HG03457 (cell line): ENCODE measurements around the gene RUNX2.

Experiments
- ATAC-seq: cut with Tn5 transposase; IDR thresholded peaks from one replicate; pipeline ENCODE4 v1.9.1; 2021; ENCODE audit warnings: moderate number of reproducible peaks; ENCODE audit not compliant: unreplicated experiment

Gene RUNX2

DNA sequence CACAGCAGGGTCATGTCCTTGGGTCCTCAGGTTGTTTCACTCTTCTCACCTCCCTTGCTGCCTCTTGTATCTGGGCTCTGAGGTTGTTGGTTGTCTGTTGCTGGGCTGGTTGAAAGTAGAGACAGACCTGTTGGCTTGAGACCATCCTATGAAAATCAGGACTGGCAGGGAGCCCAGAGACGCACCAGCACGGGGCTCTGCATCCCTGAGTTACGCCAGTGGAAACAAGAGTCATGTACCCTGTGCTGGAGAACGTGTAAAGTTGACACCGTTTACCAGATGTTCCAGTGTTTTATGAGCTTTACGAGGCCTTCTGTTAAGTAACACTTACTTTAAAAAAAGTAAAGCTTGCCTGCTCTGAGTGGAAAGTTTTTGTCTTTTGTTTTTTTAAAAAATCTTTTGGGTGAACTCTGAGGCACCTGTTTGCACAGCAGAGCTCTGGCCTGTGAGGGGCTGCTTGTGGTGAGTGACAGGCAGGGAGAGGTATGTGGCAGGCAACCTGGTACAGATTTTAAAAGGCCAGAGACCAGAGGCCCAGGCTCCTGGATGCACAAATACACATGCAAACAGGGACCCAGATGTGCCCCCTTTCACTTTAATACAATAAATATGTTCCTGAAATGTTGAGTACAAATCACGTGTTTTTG lies 309.6 kb downstream of the RUNX2 start:
- ATAC-seq, result no peak

DNA sequence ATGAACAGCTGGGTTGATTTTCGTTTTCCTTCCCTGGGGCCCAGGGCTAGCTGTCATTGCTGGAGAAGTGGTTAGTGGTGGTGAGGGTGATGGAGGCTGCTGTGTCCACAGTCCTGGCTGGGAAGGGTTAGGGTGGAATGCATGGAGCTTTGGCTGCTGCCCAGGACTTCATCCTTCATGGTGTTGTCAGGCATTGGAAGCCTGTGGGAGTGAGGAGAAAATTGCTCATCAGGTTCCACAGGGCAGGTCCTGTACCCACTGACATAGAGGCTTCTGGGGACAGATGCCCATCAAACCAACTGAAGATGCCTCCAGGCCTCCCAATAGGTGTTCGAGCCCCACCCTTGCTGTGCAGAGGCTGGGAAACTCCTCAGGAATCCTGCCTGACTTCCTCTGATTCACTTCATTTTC lies 312.0 kb downstream of the RUNX2 start:
- no peak for ATAC-seq

DNA sequence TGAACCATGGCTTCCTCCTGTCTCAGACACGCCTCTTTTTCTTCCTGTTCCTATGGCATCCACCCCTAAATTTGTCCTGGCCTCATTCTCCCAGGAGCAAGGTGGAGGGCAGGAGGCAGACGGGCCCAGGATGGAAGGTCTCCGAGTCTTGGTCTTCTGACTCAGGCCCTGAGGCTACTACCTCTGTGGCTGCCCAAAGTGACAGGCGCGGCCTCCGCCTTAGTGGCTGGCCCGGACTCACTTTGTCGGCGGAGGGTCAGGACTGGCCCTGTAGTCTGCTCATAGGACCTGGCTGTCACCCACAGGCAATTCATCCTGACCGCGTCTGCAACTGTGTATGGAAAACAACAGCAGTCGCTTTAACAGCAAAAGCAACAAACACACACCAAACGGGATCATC lies 312.7 kb downstream of the RUNX2 start:
- no peak for ATAC-seq

DNA sequence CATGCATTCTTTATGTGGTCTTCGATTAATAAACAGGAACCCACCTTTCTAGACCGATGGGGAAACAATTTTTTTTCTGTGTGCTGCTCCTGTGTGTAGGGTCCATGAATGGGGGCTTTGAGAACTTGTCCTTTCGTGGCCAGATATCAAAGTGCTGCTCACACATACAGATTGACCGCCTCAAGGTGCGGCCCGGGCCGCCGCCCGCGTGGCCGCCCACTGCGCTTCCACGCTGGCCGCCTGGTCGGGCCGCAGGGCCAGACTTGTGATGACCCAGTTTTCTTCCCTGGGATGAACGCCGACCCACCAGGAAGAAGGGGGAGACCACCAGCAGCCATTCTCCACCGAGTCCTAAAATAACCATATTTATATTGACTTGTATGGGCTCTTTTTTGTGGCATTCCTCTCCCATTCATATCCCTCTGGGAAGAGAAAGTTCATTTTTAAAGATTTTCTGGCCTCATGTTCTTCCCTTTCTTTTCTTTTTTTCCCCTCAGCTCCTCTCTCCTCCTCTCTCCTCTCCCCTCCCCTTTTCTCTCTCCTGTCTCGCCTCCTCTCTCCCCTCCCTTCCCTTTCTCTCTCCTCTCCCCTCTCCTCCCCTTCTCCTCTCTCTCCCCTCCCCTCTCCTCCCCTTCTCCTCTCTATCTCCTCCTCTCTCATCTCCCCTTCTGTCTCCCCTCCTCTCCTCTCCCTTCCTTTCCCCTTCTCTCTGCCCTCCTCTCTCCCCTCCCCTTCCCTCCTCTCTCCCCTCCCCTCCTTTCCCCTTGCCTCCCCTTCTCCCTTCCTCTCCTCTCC lies 314.4 kb downstream of the RUNX2 start:
- no peak for ATAC-seq

DNA sequence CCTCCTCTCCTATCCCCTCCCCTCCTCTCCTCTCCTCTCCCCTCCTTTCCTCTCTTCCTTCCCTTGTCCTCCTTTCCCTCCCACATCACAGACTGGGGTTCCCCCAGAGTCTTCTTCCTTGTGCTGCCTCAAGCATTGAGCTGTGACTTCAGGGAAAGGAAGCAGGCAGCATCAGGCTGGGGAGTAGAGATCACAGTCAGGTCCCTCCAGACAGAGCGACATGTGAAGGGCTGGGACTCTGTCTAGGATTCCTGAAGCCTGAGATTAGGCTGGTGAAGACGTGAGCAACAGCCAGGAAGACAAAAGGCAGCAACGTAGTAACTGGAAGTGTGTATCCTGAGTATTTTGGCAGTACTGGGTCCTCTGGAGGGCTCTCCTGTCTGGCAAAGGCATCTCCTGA lies 315.0 kb downstream of the RUNX2 start:
- no peak for ATAC-seq

DNA sequence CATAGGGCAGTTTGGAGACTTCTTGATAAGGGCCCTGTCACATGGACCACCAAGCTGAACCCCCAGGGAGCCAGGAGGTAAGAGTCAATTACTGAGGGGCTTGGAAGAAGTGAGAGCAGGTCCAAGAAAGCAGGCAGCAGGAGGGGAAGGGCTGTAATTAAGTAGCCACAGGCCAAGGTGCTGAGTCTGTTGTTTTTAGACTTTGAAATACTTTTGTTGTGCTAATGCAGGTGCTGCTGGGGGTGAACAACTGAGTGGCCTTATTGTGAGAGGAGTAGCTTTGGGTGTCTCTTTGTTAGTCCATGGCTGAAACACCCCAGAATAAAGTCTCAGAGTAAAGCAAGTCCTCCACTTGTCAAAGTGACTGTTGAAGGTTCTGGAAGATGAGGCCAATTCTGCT lies 316.6 kb downstream of the RUNX2 start:
- no peak for ATAC-seq

DNA sequence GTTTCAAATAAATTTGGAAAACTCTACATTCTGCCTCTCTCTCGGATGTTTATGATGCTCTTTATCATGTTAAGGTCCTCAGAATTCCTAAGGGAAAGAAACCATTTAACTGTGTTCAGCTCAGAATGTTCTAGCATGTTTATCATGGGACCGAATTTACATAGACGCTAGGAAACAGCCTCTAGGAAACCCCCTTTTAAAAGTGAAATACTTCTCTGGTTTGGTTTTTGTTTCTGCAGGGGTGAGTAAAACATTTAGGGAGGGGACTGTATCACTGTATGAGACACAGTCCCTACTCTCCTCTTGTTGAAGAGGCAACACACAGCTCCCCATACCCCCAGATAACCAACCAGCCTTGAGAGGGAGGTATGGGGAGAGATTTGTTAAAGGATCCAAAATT lies 317.2 kb downstream of the RUNX2 start:
- ATAC-seq, result no peak

DNA sequence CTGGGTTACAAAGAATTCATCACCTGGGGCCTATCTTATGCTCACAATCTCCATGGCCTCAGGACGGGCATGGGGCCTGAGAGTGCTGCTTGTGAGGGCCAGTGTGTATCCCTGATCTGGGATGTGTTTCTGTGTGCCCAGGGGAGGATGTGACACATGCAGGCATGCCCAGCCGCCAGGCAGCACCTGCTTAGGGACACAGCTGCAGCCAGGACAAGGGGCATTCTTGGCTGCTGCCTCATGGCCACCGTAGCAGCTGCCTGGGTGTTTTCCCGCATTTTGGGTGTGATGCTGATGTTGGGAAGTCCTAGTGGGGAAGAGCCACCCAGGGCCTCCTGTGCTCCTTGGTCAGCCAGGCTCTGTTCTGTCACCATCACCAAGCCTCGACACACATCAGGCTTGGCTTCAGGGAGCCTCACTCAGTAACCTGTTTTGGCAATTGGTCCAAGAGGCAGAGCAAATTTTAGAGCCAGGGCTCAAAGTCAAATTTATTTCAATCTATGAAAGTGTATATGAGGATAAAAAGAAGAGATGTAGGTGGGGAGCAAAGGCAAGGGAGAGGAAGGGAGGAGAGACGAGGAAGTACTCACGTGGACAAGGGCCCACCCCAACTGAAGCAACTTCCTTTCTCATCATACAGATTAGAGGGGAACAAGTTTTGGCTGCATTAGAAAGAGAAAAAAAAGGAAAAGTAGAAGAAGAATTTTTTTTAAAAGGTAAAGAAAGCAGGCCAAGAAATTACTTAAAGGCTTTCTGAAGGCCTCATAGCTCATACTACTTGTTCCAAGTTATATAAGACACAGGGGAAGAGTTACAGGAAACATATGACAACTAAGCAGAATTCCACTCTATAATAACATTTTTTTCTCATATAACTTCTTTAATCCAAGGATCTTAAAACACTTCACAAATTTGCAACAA lies 319.5 kb downstream of the RUNX2 start:
- ATAC-seq, result no peak

DNA sequence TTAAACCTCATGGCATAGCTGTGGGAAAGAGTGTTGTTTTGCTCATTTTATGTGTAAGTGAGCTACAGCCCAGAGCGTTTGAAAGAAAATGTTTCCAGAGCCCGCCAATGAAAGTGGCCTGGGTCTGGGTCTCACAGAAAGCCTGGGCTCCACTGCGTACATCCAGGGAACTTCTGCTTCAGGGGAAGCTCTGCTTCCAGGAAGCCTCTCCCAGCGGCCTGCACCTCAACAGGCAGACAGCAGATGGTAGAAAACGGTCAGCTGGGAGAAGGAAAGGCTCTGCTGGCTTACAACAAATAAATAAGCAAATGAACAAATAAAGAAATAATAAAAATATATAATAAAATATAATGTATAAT lies 320.1 kb downstream of the RUNX2 start:
- no peak for ATAC-seq

DNA sequence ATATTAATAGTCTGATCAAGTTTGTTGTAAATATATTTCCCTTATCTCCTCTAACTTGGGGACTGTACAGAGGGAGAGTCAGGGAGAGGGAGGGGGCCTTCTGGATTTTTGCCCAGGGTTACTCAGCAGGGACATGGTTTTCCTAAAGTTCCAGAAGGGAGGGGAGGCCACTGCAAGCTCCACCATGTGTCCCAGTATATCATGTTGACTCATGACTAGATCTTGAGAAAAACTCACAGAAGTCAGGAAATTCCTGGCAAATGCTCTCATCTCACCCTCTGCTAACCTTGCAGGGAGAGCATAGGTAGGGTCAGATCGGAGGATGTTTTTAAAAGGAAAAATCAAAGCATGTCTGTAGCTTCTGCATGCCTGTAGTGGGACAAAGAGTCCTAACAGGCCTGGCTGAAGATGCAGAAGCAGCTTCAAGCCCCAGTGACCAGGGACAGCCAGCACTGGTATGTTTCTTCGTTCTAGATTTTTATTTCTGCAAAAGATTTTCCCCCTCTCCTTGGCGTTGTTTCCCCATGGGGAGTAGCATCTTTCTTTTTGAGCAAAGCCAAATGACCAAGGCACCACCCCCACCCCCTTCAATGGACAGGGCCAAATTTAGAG lies 322.5 kb downstream of the RUNX2 start:
- no peak for ATAC-seq

DNA sequence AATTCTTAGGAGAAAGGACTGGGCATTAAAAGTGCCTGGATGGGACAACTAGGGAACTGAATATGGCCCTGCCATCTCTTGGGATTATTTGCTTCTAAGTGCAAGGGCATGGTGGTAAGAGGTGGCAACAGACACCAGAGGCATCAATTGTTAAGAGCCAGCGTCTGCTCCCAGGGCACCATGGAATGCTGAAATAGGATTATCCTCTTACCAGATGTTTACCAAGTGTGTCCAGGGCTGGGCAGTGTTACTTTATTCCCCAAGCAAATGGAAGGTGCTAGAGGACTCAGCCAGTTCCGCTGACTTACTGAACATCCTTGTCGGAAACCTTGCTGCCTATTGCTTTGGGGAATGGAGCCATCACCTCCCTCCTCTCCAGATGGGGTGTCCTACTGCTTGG lies 323.2 kb downstream of the RUNX2 start:
- no peak for ATAC-seq

DNA sequence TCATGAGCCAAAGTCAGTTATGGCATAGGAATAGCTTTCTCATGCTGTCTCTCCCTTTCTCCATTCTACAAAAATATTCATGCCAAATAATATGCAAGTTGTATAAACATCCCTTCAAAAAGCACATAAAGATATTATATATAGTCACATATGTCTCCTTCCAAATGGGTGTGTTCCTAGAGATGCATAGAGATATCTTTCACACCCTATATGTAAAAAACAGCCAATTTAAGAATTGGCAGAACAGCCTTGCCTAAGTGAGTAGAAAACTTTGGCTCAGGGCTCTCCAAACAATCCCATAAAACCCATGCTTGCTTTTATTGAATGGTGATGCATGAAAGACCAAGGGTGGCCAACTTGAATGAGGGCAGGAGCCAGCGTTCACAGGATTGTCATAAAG lies 324.3 kb downstream of the RUNX2 start:
- ATAC-seq, result no peak

DNA sequence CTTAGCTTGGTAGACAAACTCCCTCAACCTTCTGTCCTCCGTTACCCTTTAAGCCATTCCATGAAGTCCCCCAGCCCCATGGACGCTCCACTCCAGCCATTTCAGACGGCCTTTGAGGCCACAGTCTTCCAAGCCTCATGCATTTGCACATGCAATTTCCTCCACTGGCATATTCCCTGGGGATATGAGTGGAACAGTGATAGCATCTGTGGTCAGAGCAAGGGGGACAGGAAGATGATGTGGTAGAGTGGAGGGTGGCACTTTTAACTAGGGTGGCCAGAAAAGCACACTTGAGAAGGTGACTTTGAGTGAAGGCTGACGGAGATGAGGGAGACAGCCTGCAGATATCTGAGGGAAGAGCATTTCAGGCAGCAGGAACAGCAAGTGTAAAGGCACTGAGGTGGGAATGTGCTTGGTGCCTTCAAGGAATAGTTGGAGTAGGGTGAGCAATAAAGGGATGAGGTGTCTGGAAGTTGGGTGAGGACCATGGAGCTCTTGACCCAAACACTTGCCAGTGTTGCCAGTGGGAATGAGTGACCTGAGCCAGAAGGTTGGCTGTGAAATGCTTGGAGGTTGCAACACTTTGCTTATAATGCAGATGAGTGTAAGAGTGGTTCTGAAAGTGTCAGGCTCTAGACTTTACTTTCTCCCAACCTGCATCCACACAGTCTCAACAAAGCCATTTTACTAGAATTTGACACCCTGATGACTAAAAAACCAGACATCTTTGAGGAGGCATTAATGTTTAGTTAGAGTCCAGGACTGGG lies 325.2 kb downstream of the RUNX2 start:
- no peak for ATAC-seq

DNA sequence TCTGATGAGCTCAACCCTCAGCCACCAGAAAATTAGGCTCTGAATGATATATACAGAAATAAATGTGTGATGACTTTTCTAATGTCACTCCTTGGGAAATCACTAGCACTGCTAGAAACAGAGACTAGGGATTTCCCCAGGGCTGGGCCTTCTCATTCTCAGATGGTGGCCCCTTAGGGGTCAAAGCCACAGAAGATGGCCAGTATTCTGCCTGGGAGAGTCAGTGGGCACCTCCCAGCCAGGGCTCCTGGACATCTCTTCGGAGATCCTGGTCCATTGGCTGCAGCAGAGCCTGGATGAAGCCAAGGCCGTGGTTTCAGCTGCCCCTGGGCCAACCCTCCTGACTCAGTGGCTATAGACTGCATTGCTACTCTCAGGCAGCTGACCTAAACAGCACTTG lies 326.5 kb downstream of the RUNX2 start:
- ATAC-seq, result no peak

DNA sequence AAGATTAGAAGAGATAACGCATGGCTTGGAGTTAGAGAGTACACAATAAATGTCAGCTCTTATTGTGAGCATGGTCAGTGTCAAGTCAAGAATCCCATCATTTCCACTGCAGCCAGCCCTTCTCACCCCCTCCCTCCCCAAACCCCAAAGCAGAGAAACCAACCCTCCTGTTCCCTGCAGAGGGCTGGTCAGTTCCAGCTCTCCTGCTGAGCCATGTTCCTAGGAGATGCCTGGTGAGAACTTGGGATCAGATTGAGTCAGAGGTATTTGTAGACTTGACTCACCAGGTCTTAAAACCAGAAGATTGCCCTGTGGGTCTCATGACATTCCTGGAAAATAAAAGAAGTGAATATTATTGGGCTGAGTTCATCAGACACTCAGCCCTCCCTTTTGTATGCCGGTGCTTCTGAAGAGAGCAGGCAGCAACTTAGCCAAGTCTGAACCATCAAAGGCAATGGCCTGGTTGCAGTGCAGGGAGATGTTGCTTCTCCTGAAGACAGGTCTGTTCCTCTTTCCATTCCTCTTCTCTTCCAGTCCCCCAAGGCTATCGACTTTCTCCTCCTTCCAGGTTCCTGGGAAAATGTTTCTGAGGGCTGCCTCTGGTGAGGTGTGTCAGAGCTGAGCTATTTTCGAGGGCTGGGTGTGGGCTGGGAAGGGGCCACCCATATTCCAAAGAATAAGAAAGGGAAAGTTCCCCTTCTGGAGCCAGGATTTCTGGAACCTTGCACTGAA lies 327.8 kb downstream of the RUNX2 start:
- no peak for ATAC-seq

DNA sequence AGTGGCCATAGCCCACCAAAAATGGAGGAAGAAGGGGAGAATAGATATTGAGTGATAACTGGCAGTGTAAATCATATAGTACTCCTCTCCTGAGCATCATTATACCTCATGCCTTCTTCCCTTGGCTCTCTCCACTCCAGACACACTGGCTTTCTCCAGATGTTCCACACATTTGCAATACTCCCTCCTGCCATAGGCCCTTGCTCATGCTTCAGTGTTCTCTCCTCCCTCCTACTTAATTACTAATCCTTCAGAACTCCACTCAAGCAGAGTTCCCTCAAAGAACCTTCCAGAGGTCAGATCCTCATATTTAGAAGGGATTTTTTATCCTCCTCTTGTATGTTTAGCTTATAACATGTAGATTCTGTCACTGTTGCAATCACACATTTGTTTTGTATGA lies 329.1 kb downstream of the RUNX2 start:
- no peak for ATAC-seq

DNA sequence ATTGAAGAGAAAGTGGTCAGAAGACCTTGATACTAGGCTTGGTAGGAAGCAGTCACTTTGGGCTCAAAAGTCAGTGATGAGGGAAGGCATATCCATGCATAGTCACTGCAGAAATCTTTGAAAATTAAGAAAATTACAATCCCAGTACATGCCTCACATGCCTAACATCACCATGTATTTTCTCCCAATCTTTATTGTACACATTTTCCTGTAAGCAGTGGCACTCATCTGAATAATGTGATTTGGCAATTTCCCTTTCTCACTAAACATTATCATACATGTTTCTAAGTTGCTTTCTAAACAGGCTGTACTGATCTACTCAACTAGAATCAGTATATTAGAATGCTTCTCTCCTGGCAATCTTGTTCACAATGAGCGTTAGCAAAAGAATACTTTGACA lies 330.3 kb downstream of the RUNX2 start:
- ATAC-seq, result no peak

DNA sequence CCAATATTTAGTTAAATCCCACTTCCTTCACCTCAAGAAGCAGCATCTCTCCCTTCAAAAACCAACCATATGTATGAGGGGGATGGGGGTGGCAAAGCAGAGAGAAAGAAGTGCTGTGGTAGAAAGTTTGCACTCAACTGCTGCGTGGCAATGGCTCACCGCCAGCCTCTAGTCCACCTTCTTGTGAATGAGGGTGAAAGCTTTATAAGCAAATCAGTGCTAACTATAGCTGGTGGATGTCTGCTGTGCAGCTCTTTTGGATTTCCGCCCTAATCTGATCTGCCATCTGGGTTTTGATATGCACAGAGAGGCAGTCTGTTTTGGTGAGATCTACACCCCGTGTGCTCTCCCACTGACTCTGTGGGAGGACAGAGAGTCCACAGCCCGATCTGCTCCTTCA lies 330.8 kb downstream of the RUNX2 start:
- ATAC-seq, result no peak

DNA sequence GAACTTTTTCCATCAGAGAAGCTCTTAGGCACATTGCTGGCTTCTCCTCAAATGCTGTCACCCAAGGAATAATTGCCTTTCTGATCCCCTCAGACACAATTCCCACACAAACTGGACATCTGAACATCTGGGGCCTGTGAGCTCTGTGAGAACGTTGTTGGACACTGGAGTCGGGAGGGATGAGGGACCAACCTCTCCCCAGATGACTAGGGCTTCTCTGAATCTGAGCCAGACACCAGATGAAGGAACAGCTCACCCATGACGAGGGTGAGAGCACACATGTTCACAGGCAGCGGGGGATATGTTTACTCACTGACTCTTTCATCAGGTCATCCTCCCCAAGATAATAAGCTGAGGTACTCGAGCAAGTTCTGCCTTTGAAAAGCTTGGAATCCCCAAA lies 333.5 kb downstream of the RUNX2 start:
- no peak for ATAC-seq
